ENCODE measurements around the gene ZC3H10.
"Not testable (repeated sequence)": the region's sequence is repeated elsewhere in the genome, so short reads cannot be mapped to it uniquely, and the experiment has no call there.

ZC3H10 gene

GRCh38 chr12:56103066-56103711, 14.9 kb upstream of the ZC3H10 start:
- peak; percentile 61 for DNase-seq (ENCODE audit: low spot score)

DNA sequence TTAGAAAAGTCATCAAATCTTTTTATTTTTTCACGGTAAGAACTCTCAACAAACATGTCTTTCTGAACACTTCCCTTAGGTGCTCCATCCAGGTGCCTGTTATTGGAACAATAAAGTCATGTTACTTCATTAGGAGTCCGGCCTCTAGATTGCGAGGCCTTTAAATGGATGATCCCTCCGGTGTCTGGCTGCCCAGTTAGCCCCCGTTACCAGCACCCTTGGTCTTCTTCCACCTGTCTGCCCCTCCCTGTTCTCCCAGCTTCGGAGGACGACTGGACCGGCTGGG, 14.3 kb upstream of the ZC3H10 start:
- DNase-seq (ENCODE audit: low spot score) = no peak

DNA sequence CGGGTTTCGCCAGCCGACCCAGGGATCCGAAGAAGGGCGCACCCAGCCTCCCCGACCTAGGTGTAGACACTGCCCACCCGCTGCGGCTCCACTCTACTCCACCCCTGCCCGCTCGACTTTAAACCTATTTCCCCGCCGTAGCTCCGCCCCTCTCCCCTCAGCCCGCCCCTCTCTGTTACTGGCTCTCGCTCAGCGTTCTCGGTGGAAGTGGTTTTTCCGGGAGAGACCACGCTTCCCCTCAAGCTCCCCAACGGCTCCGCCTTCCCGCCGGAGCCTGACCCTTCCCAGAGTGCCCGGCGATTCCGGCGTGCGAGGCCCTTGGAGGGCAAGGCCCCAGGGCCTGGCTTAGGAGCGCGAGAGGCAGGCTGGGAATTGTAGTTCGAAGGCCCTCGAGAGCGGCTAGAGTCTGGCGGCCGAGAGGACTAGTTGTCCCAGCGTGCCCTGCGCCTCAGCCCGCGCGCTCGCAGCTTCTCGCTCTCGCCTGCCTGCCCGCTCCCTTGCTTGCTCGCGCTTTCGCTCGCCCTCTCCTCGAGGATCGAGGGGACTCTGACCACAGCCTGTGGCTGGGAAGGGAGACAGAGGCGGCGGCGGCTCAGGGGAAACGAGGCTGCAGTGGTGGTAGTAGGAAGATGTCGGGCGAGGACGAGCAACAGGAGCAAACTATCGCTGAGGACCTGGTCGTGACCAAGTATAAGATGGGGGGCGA, 13.8 kb upstream of the ZC3H10 start, which contains the start of gene PA2G4:
Gene PA2G4, plus strand, starts transcription at position 451 of the 706 bp plus-strand sequence. Its CDS starts 179 bp downstream, at position 630.
- DNase-seq (ENCODE audit: low spot score) = peak; percentile 99

DNA sequence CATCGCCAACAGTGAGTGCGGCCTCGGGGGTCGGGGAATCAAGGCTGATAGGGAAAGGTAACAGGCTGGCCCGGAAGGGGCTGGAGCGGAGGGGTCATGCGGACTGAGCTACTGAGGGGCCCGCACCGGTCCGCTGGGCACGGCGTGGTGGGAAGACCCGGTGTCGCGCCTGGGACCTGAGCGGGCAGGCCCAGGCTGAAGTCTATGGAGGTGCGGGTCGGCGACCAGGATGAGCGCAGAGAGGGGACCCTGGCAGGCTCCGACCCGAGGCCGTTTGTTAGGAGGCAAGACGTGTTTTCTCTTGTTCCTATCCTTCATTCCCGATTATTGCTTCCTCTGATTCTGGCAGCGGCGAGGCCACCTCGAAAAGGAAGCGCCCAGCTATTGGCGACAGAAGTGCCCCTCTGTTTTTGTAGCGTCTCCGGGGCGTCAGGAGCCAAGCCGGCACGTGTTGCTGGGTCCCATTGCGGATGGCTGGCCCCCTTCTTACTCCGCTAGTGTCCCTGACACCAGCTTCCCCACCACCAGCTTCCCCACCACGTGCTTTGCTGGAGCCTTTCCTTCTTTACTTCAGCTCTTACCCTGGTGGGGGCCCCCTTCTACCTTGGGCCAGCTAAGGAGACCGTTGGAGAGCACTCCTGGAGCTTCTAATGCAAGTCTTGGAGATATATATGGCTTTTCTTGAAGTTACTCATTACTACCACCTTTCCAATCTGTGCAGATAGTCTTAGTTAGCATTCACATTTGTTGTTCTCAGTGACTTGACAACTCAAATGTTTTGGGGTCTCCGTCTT, 13.1 kb upstream of the ZC3H10 start:
- no peak for DNase-seq (ENCODE audit: low spot score)

DNA sequence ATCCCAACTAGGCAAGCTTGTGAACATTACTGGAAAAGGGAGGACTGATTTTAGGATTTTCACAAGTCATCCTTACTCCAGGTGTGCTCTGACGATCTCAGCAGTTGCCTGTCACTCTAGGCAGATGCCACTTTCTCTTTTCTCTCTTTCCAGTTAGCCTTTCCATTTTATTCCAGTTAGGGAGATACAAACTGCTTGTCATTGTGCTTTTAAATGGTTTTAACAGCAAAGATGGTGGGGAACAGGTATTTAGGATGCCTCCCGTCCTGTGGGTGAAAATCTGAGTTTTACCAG, 12.5 kb upstream of the ZC3H10 start:
- DNase-seq (ENCODE audit: low spot score) = no peak

DNA sequence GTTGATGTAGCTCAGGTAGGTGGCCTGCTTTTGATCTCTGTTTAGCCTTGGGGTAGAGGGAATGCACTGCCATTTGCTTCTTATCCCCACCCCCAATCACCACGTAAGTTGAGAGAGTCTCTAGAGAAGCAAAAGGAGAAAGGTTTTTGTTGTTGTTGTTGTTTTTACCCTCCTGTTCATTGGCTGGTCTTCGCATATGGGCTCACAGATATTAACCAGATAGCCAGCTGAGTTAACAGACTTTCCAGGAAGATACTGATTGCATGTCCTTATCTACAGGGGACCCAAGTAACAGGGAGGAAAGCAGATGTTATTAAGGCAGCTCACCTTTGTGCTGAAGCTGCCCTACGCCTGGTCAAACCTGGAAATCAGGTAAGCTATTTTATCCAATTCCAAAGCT, 10.8 kb upstream of the ZC3H10 start:
- DNase-seq (ENCODE audit: low spot score) = no peak

- no peak for DNase-seq (ENCODE audit: low spot score)
Observed at GRCh38 chr12:56110571-56110970, 7.5 kb upstream of the ZC3H10 start.

DNA sequence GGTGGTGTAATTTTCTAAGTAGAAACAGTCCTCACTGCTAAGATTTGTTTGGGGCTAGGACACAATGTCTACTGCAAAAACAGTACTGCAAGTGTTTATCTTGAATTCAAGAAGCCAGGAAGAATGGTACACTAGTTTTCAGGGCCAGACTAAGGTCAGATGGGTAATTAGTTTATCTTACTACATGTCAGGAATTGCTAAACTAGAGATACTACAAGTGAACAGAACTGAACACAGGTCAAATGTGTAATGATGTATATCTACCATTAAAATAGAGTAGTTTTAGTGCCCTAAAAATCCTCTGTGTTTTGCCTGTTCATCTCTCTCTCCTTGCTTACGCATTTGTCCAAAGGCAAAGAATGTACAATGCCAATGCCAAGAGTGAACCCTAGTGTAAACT, 4.0 kb upstream of the ZC3H10 start:
- DNase-seq (ENCODE audit: low spot score) = no peak

DNA sequence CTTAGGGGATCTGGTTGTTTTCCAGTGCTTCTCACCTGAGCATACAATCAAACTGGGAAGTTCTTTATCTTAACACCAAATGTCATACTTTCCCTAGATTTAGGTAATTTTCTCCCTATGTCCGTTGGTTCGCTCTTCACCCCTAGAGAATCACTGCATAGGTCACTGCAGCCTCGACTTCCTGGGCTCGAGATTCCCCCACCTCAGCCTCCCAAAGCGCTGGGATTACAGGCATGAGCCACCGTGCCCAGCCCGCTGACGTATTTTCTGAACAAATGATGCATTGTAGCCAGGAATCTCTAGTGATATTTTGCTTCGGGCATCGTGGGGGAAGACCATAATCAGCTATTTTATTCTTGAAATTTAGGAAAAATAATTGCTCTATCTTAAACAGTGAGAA, 2.7 kb upstream of the ZC3H10 start:
- DNase-seq (ENCODE audit: low spot score) = no peak

DNA sequence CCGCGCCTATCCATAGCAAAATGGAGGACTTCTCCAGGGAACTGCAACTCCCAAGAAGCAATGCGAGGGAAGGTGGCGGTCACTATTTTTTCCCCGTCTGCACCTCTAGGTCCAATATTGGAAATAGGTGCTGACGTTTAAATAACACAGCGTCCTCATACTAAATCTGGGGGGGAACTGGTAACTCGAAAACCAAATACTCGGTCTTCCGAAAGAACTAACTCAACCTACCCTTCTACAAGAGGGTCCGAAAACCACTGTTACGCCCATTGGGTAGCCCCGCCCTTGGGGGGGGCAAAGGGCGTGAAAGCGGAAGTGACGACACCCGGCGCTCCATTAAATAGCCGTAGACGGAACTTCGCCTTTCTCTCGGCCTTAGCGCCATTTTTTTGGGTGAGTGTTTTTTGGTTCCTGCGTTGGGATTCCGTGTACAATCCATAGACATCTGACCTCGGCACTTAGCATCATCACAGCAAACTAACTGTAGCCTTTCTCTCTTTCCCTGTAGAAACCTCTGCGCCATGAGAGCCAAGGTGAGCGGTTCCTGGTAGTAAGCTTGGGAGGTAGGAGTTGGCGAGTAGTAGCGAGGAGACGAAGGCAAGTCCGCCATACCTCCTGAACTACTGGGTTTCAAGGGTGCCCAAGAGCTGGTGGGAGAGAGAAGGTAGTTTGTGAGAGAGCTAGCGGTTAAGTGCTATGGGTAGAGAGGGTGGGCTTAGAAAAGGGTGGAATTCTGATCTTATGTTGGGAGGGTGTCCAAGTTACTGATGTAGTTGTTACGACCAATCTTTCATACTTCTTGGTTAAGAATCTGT, 1.6 kb upstream of the ZC3H10 start, which contains the start of gene RPL41:
Gene RPL41, plus strand, starts transcription at position 367 of the 815 bp plus-strand sequence.
- peak; percentile 92 for DNase-seq (ENCODE audit: low spot score)

GRCh38 chr12:56117082-56117706, 872 bp upstream of the ZC3H10 start:
- DNase-seq (ENCODE audit: low spot score) = not testable (repeated sequence)

- DNase-seq (ENCODE audit: low spot score) = no peak
Observed at GRCh38 chr12:56118688-56119357, 757 bp downstream of the ZC3H10 start.

GRCh38 chr12:56119361-56119796, 1.3 kb downstream of the ZC3H10 start:
- peak; percentile 72 for DNase-seq (ENCODE audit: low spot score)

DNA sequence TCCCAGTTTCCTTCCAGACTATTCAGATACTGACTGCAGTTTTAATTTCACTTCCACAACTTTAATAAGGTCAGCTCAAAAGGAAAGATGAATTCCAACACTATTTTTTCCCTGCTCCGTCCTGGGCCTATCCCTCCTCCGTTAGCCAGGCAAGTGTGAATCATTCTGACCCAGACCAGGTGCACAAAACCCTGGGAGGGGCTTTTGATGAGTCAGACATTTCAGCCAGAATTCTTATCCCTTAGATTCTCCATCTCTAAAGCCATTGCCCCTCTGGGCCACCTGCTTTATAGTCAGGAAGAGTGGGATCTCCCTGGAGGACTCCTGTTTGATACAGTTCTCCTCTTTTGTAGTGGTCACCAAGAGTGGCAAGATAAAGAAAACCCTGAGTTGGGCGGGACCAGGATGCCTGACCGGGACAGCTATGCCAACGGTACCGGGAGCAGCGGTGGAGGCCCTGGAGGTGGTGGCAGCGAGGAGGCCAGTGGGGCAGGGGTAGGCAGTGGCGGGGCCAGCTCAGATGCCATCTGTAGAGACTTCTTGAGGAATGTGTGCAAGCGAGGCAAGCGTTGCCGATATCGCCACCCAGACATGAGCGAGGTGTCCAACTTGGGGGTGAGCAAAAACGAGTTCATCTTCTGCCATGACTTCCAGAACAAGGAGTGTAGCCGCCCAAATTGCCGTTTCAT, 2.2 kb downstream of the ZC3H10 start:
- DNase-seq (ENCODE audit: low spot score) = no peak

GRCh38 chr12:56121204-56121870, 3.3 kb downstream of the ZC3H10 start:
- no peak for DNase-seq (ENCODE audit: low spot score)

GRCh38 chr12:56122637-56123036, 4.6 kb downstream of the ZC3H10 start:
- no peak for DNase-seq (ENCODE audit: low spot score)

GRCh38 chr12:56124133-56124532, 6.1 kb downstream of the ZC3H10 start:
- no peak for DNase-seq (ENCODE audit: low spot score)

DNA sequence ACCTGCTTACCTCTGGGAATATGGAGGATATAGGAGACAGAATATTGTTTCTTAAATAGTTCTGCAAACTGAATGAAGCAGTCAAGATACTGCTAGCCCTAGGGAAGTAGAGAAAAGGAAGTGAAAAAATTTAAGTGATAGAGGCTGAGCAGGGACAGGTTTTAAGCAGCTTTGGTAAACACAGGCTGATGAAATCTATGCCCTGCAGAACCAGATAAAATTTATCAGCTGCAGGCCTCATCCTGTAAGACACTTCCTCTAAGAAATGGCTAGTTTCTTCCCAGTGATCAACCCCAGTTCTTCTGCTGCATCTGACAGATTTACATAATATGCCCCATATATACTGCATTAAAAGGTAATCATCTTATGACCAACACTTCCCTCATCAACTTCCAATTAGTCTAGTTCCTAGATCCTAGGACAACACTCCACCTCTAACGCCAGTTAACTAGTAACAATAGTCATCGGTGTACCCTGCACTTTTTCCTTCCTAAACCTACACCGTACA, 8.7 kb downstream of the ZC3H10 start:
- DNase-seq (ENCODE audit: low spot score) = no peak

DNA sequence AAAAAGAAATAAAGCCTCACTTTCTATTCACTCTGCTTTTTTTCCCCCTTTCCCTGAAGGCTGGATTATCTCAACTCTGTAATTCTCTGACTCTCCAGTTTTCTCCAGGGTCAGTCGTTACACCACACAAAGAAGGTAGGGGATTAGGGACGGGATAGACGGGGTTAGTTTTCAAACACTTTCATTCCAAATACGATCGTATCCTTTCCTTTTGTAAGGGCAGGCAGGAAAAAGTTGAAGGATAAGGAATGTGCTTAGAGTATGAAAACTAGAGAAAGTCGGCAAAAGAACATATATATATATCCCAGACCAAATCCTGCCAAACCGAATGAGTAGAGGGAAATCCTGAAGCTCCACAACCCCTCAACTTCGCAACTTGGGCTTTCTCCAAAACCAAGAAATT, 9.4 kb downstream of the ZC3H10 start:
- no peak for DNase-seq (ENCODE audit: low spot score)
